ENCODE results near the gene CWH43. TPM values are rescaled to one million over a fixed set of nuclear protein-coding genes. Genes with fewer than 3 reads are reported as not detected.

Gene CWH43
- polyA plus RNA-seq, 2 of the 4 experiments (the other 2 are of a cell fraction) = not detected

GRCh38 chr4:49036528-49036927, 50.5 kb downstream of the CWH43 start:
- FAIRE-seq = no peak
- WGBS (ENCODE audit: missing lambda C conversion rate) = 0% methylated on average over 3 of the region's 3 CpGs
- no peak for ATAC-seq
- Histone ChIP-seq H3K27ac (no peak overlapping the region), H3K4me3 (no peak overlapping the region), H3K4me2 (no peak overlapping the region), H3K4me1 (no peaks in the 10 kb centered on the region), H3K9me3 (no peaks in the 10 kb centered on the region)
- DNase-seq (ENCODE audit: low read depth in 1 of 2, low spot score in 1 of 2) = no peak
- ChIA-PET POLR2A (no interaction called here), CTCF (no interaction called here)
- TF ChIP-seq POLR2A (IDR thresholded peaks at IDR 0.05; ENCODE audit: low read length) (no peak), HEYL (CRISPR knock-in tag; IDR thresholded peaks at IDR 0.05) (no peak), ZC3H11A (IDR thresholded peaks at IDR 0.05) (no peak), RAD21 (conservative IDR thresholded peaks at IDR 0.05 in 1 of 2, IDR thresholded peaks at IDR 0.05 in 1 of 2) (no peak), BHLHE40 (IDR thresholded peaks at IDR 0.05; ENCODE audit: low read depth, low read length) (no peak), PHF8 (IDR thresholded peaks at IDR 0.05; ENCODE audit: borderline replicate concordance, low read depth) (no peak)

DNA sequence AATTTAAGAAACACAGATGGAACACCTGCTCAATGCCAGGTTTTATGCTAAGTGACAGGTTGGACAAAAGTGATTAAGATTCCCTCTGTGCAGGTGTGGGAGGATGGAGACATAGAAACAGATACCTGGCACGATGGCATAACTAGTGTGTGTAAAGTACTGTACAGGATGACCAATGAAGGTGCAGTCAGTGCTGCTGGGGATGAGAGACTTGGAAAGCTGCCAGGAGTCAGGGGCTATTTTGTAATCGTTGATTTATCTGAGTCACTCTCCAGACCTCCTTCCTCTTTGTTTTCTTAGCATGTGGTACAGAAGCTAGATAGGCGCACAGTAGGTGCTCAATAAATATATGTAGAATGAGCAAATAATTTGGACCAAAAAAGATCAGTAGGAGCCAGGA, 58.2 kb downstream of the CWH43 start:
- WGBS (ENCODE audit: missing lambda C conversion rate) = 3% methylated on average over 3 of the region's 3 CpGs
- Histone ChIP-seq H3K4me1 (no peaks in the 10 kb centered on the region), H3K27ac (no peak overlapping the region), H3K4me2 (no peak overlapping the region), H3K4me3 (no peak overlapping the region), H3K9me3 (no peaks in the 10 kb centered on the region)
- TF ChIP-seq HOXB13 (CRISPR knock-in tag; IDR thresholded peaks at IDR 0.05; ENCODE audit: low read depth) = no peak
- TF ChIP-seq KDM1A (IDR thresholded peaks at IDR 0.05; ENCODE audit: low read depth) = no peak
- TF ChIP-seq ESRRA (IDR thresholded peaks at IDR 0.05; ENCODE audit: borderline replicate concordance, low read length) = no peak
- TF ChIP-seq EP300 (IDR thresholded peaks at IDR 0.05) = no peak
- TF ChIP-seq NR3C1 (IDR thresholded peaks at IDR 0.05) = no peak
- TF ChIP-seq CEBPB (IDR thresholded peaks at IDR 0.05) = no peak
- TF ChIP-seq TP53 (CRISPR knock-in tag; IDR thresholded peaks at IDR 0.05) = no peak
- no peak for TF ChIP-seq EHF (CRISPR knock-in tag; IDR thresholded peaks at IDR 0.05)
- TF ChIP-seq E2F6 (IDR thresholded peaks at IDR 0.05; ENCODE audit: borderline replicate concordance, low read depth) = no peak
- TF ChIP-seq POLR2AphosphoS2 (conservative IDR thresholded peaks at IDR 0.05; ENCODE audit: low read length) = no peak
- TF ChIP-seq CBX2 (IDR thresholded peaks at IDR 0.05; ENCODE audit: borderline replicate concordance, low read depth) = no peak
- no peak for TF ChIP-seq ZNF302 (CRISPR knock-in tag; IDR thresholded peaks at IDR 0.05)
- no peak for TF ChIP-seq GATA3 (IDR thresholded peaks at IDR 0.05; ENCODE audit: borderline replicate concordance)
- no peak for TF ChIP-seq CBX8 (IDR thresholded peaks at IDR 0.05)
- no peak for TF ChIP-seq HOXB5 (CRISPR knock-in tag; IDR thresholded peaks at IDR 0.05)
- ChIA-PET CTCF (no interaction called here), POLR2A (no interaction called here)
- FAIRE-seq = no peak
- DNase-seq (ENCODE audit: low read depth in 1 of 2, low spot score in 1 of 2) = no peak
- no peak for ATAC-seq

DNA sequence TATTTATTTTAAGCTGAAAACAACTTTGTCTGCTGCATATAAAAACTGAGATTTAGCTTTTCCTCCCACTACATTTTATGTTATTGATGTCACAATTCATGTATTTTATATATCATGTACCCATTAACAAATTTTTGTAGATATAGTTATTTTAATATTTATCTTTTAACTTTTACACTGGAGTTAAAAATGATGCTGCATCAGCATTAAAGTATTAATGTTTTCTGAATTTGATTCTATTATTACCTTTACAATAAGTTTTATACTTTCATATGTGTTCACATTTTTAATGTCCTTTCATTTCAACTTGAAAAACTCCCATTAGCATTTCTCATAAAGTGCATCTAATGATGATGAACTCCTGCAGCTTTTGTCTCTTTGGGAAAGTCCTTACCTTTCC, 72.2 kb downstream of the CWH43 start:
- Histone ChIP-seq H3K9me3 (no peaks in the 10 kb centered on the region), H3K4me2 (no peak overlapping the region), H3K4me3 (no peak overlapping the region), H3K4me1 (no peaks in the 10 kb centered on the region), H3K27ac (no peak overlapping the region)
- POLR2A ChIA-PET = no interaction called here
- CTCF ChIA-PET = no interaction called here
- FAIRE-seq (no peak), ATAC-seq (no peak), DNase-seq (ENCODE audit: low read depth in 1 of 2, low spot score in 1 of 2) (no peak)
- TF ChIP-seq ZSCAN20 (CRISPR knock-in tag; IDR thresholded peaks at IDR 0.05) = no peak
- TF ChIP-seq KDM1A (IDR thresholded peaks at IDR 0.05; ENCODE audit: low read depth) = no peak
- TF ChIP-seq, protein P1, sequence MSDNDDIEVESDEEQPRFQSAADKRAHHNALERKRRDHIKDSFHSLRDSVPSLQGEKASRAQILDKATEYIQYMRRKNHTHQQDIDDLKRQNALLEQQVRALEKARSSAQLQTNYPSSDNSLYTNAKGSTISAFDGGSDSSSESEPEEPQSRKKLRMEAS (IDR thresholded peaks at IDR 0.05) = no peak
- TF ChIP-seq CHD4 (IDR thresholded peaks at IDR 0.05; ENCODE audit: borderline replicate concordance) = no peak
- TF ChIP-seq FOSL2 (IDR thresholded peaks at IDR 0.05) = no peak
- no peak for TF ChIP-seq FOSL2 (CRISPR knock-in tag; IDR thresholded peaks at IDR 0.05)
- TF ChIP-seq REST (IDR thresholded peaks at IDR 0.05) = no peak
- TF ChIP-seq ZNF302 (CRISPR knock-in tag; IDR thresholded peaks at IDR 0.05) = no peak
- no peak for TF ChIP-seq ELK1 (IDR thresholded peaks at IDR 0.05; ENCODE audit: low read depth, low read length)
- TF ChIP-seq GATA3 (IDR thresholded peaks at IDR 0.05; ENCODE audit: borderline replicate concordance) = no peak
- no peak for TF ChIP-seq PBX3 (IDR thresholded peaks at IDR 0.05)
- no peak for TF ChIP-seq MAFK (IDR thresholded peaks at IDR 0.05; ENCODE audit: partially characterized antibody)
- no peak for TF ChIP-seq PHF8 (IDR thresholded peaks at IDR 0.05; ENCODE audit: borderline replicate concordance, low read depth)
- no peak for TF ChIP-seq POLR2AphosphoS2 (conservative IDR thresholded peaks at IDR 0.05; ENCODE audit: low read length)

All from A549 (cell line).